IMR-90 (cell line): ENCODE results near the gene ARL8B.

ENCODE experiments used
- CEBPB ChIP-seq: IDR thresholded peaks from 2 replicates; pipeline ENCODE4 v1.6.1; 2012; ENCODE audit warnings: low read depth, low read length, improper control_type of control experiment
- FOS ChIP-seq: fragments of 150-350 bp; IDR thresholded peaks from 2 replicates; pipeline ENCODE4 v1.6.1; 2016; ENCODE audit warnings: low read depth, low read length
- MAZ ChIP-seq: IDR thresholded peaks from 2 replicates; pipeline ENCODE4 v1.6.1; 2012; ENCODE audit warnings: low read depth, mild to moderate bottlenecking, low read length, improper control_type of control experiment, moderate library complexity, borderline replicate concordance
- MXI1 ChIP-seq: IDR thresholded peaks from 2 replicates; pipeline ENCODE4 v1.6.1; 2012; ENCODE audit warnings: low read depth, mild to moderate bottlenecking, low read length, moderate library complexity, borderline replicate concordance
- POLR2A ChIP-seq: IDR thresholded peaks from 2 replicates; pipeline ENCODE4 v1.6.1; 2012; ENCODE audit warnings: mild to moderate bottlenecking, low read depth, low read length
- RAD21 ChIP-seq: IDR thresholded peaks from 2 replicates; pipeline ENCODE4 v1.6.1; 2012; ENCODE audit warnings: low read length, improper control_type of control experiment
- RFX5 ChIP-seq: IDR thresholded peaks from 2 replicates; pipeline ENCODE4 v1.8.0; 2012; ENCODE audit warnings: low read depth, mild to moderate bottlenecking, low read length, moderate library complexity
- SMC3 ChIP-seq: fragments of 150-350 bp; IDR thresholded peaks from 2 replicates; pipeline ENCODE4 v1.6.1; 2016; ENCODE audit warnings: low read depth, mild to moderate bottlenecking, antibody characterized with exemption, low read length, moderate library complexity
- USF2 ChIP-seq: fragments of 150-350 bp; IDR thresholded peaks from 2 replicates; pipeline ENCODE4 v1.6.1; 2017; ENCODE audit warnings: mild to moderate bottlenecking, antibody characterized with exemption, low read length, low read depth
- TF ChIP-seq, protein P1 (sequence below): conservative IDR thresholded peaks from 2 replicates; pipeline ENCODE4 v1.5.1; 2012; ENCODE audit warnings: mild to moderate bottlenecking, low read depth, low read length, improper control_type of control experiment
- TF ChIP-seq, protein P2 (sequence below): fragments of 150-350 bp; IDR thresholded peaks from 2 replicates; pipeline ENCODE4 v1.6.1; 2016; ENCODE audit warnings: low read depth, mild to moderate bottlenecking, low read length, moderate library complexity, borderline replicate concordance

GRCh38 chr3:5186858-5187155, 64.7 kb downstream of the ARL8B start:
- TF ChIP-seq POLR2A (no peak), RAD21 (no peak), CEBPB (no peak), MAZ (no peak), FOS (no peak), MXI1 (no peak), SMC3 (no peak), USF2 (no peak), RFX5 (no peak)
- TF ChIP-seq, protein P1, sequence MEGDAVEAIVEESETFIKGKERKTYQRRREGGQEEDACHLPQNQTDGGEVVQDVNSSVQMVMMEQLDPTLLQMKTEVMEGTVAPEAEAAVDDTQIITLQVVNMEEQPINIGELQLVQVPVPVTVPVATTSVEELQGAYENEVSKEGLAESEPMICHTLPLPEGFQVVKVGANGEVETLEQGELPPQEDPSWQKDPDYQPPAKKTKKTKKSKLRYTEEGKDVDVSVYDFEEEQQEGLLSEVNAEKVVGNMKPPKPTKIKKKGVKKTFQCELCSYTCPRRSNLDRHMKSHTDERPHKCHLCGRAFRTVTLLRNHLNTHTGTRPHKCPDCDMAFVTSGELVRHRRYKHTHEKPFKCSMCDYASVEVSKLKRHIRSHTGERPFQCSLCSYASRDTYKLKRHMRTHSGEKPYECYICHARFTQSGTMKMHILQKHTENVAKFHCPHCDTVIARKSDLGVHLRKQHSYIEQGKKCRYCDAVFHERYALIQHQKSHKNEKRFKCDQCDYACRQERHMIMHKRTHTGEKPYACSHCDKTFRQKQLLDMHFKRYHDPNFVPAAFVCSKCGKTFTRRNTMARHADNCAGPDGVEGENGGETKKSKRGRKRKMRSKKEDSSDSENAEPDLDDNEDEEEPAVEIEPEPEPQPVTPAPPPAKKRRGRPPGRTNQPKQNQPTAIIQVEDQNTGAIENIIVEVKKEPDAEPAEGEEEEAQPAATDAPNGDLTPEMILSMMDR: no peak
- TF ChIP-seq, protein P2, sequence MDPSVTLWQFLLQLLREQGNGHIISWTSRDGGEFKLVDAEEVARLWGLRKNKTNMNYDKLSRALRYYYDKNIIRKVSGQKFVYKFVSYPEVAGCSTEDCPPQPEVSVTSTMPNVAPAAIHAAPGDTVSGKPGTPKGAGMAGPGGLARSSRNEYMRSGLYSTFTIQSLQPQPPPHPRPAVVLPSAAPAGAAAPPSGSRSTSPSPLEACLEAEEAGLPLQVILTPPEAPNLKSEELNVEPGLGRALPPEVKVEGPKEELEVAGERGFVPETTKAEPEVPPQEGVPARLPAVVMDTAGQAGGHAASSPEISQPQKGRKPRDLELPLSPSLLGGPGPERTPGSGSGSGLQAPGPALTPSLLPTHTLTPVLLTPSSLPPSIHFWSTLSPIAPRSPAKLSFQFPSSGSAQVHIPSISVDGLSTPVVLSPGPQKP: no peak
